GM23338 (cell line): ENCODE results near the gene OSGIN1. TPM values are rescaled to one million over a fixed set of nuclear protein-coding genes. Genes with fewer than 3 reads are reported as not detected.

Experiments used
- ATAC-seq: fragments of 200-7000 bp; cut with Tn5 transposase; 3 replicates; pipeline ENCODE4 v1.9.1; 2020
- DNase-seq: peaks from one replicate; pipeline ENCODE4 v3.0.0-alpha.2; 2015; ENCODE audit warnings: low spot score
- H2AFZ ChIP-seq: fragments of 200-600 bp; sonication (generic); 2 replicates; pipeline ENCODE4 v1.8.0; 2016; ENCODE audit warnings: antibody characterized with exemption, mild to moderate bottlenecking, moderate library complexity
- H3F3A ChIP-seq: fragments of 200-600 bp; sonication (generic); replicated peaks from 2 replicates; pipeline ENCODE4 v1.8.0; 2017; ENCODE audit warnings: antibody characterized with exemption, mixed run types, low read depth
- H3K27ac ChIP-seq: fragments of 200-600 bp; sonication (generic); 2 replicates; pipeline ENCODE4 v1.6.1; 2016; ENCODE audit warnings: low read depth
- H3K27me3 ChIP-seq: fragments of 200-600 bp; sonication (generic); 2 replicates; pipeline ENCODE4 v1.8.0; 2016; ENCODE audit warnings: mild to moderate bottlenecking, mixed run types, moderate library complexity; ENCODE audit not compliant: insufficient read depth
- H3K36me3 ChIP-seq: fragments of 200-600 bp; sonication (generic); 2 replicates; pipeline ENCODE4 v1.8.0; 2016; ENCODE audit warnings: mild to moderate bottlenecking; ENCODE audit not compliant: insufficient read depth
- H3K4me1 ChIP-seq: fragments of 200-600 bp; sonication (generic); 2 replicates; pipeline ENCODE4 v1.8.0; 2016; ENCODE audit warnings: mild to moderate bottlenecking, moderate library complexity; ENCODE audit not compliant: insufficient read depth
- H3K4me2 ChIP-seq: fragments of 200-600 bp; sonication (generic); 2 replicates; pipeline ENCODE4 v1.7.1; 2017; ENCODE audit warnings: mixed run types
- H3K4me3 ChIP-seq: fragments of 200-600 bp; sonication (generic); 2 replicates; pipeline ENCODE4 v1.6.1; 2016; ENCODE audit warnings: mixed run types
- H3K79me2 ChIP-seq: fragments of 200-600 bp; sonication (generic); replicated peaks from 2 replicates; pipeline ENCODE4 v1.8.0; 2017; ENCODE audit warnings: mild to moderate bottlenecking; ENCODE audit not compliant: insufficient read depth
- H3K9me2 ChIP-seq: fragments of 200-600 bp; sonication (generic); 2 replicates; pipeline ENCODE4 v1.8.0; 2017; ENCODE audit not compliant: insufficient read depth
- H4K20me1 ChIP-seq: fragments of 200-600 bp; sonication (generic); replicated peaks from 2 replicates; pipeline ENCODE4 v1.8.0; 2017; ENCODE audit warnings: mild to moderate bottlenecking; ENCODE audit not compliant: insufficient read depth
- H3K27ac Mint-ChIP-seq: 2 replicates; pipeline ENCODE4 v1.8.0; 2020; ENCODE audit warnings: inconsistent platforms, mild to moderate bottlenecking, moderate library complexity, mixed read lengths
- H3K27me3 Mint-ChIP-seq: 3 replicates; pipeline ENCODE4 v1.8.0; 2022; ENCODE audit warnings: low read depth, mild to moderate bottlenecking, moderate library complexity, mixed read lengths, inconsistent platforms; ENCODE audit not compliant: insufficient read depth, poor library complexity
- H3K36me3 Mint-ChIP-seq: 3 replicates; pipeline ENCODE4 v1.8.0; 2021; ENCODE audit warnings: low read depth, mild to moderate bottlenecking, inconsistent platforms, moderate library complexity, mixed read lengths
- H3K4me1 Mint-ChIP-seq: 3 replicates; pipeline ENCODE4 v1.8.0; 2020; ENCODE audit warnings: mild to moderate bottlenecking, inconsistent platforms, mixed read lengths
- H3K4me3 Mint-ChIP-seq: 3 replicates; pipeline ENCODE4 v1.8.0; 2021; ENCODE audit warnings: moderate library complexity, mild to moderate bottlenecking, inconsistent platforms, mixed read lengths
- H3K9me3 Mint-ChIP-seq: 3 replicates; pipeline ENCODE4 v1.8.0; 2020; ENCODE audit warnings: moderate library complexity, mild to moderate bottlenecking, inconsistent platforms, mixed read lengths
- CREB1 ChIP-seq: fragments of 250-450 bp; sonication (Bioruptor Pico); IDR thresholded peaks from 2 replicates; pipeline ENCODE4 v1.5.0; 2020; ENCODE audit warnings: low read depth, mild to moderate bottlenecking, moderate library complexity
- CTCF ChIP-seq, 2 experiments: fragments of 200-600 bp in 1 of 2; sonication (generic) in 1 of 2; conservative IDR thresholded peaks; 2 replicates each; pipeline versions ENCODE4 v1.5.1 to v1.6.1; 2016 to 2017; ENCODE audit warnings: antibody characterized with exemption in 2 of 2, low read depth in 2 of 2, mild to moderate bottlenecking in 2 of 2, moderate library complexity in 1 of 2
- ETS1 ChIP-seq: IDR thresholded peaks from 2 replicates; pipeline ENCODE4 v1.6.1; 2016; ENCODE audit warnings: antibody characterized with exemption
- EZH2 ChIP-seq: fragments of 200-600 bp; sonication (generic); IDR thresholded peaks from one replicate; pipeline ENCODE4 v1.8.0; 2017; ENCODE audit warnings: antibody characterized with exemption, mild to moderate bottlenecking, low read depth; ENCODE audit not compliant: unreplicated experiment
- EZH2phosphoT487 ChIP-seq: fragments of 200-600 bp; sonication (generic); IDR thresholded peaks from one replicate; pipeline ENCODE4 v1.8.1; 2018; ENCODE audit warnings: antibody characterized with exemption; ENCODE audit not compliant: unreplicated experiment
- JUNB ChIP-seq: IDR thresholded peaks from one replicate; pipeline ENCODE4 v1.6.1; 2016; ENCODE audit warnings: antibody characterized with exemption; ENCODE audit not compliant: unreplicated experiment
- NANOG ChIP-seq: IDR thresholded peaks from 2 replicates; pipeline ENCODE4 v1.6.1; 2016; ENCODE audit warnings: antibody characterized with exemption, borderline replicate concordance
- POLR2AphosphoS5 ChIP-seq: IDR thresholded peaks from 2 replicates; pipeline ENCODE4 v1.6.1; 2016; ENCODE audit warnings: antibody characterized with exemption, low read depth
- STAT1 ChIP-seq: IDR thresholded peaks from one replicate; pipeline ENCODE4 v1.6.1; 2016; ENCODE audit warnings: antibody characterized with exemption; ENCODE audit not compliant: unreplicated experiment
- ZNF114 ChIP-seq: fragments of 250-450 bp; sonication (Bioruptor Pico); IDR thresholded peaks from 2 replicates; pipeline ENCODE4 v1.5.0; 2020; ENCODE audit warnings: mild to moderate bottlenecking, moderate library complexity
- ZNF331 ChIP-seq: fragments of 250-450 bp; sonication (Bioruptor Pico); IDR thresholded peaks from 2 replicates; pipeline ENCODE4 v1.5.0; 2020; ENCODE audit warnings: low read depth, mild to moderate bottlenecking, moderate library complexity
- polyA plus RNA-seq: library from polyadenylated mRNA; unstranded; fragments of >200 nt; fragmentation: Nextera tagmentation; extraction: Ambion mirVana; gene quantifications from 2 replicates; pipeline ENCODE4 v1.2.1, GENCODE V29; 2016
- total RNA-seq: library from RNA; depleted of rRNA; stranded (reverse); fragments of >200 nt; shearing (Covaris generic); gene quantifications from 2 replicates; pipeline ENCODE4 v1.2.3, GENCODE V29; 2014
- TF ChIP-seq, protein P1 (sequence below): IDR thresholded peaks from one replicate; pipeline ENCODE4 v1.6.1; 2018; ENCODE audit warnings: antibody characterized with exemption; ENCODE audit not compliant: unreplicated experiment
- TF ChIP-seq, protein P2 (sequence below): fragments of 250-450 bp; sonication (Bioruptor Pico); IDR thresholded peaks from 2 replicates; pipeline ENCODE4 v1.5.0; 2020; ENCODE audit warnings: mild to moderate bottlenecking, moderate library complexity

The OSGIN1 gene
- total and polyA plus RNA-seq, 2 experiments from 2014 or later, result 0.32 to 1.6 TPM

GRCh38 chr16:83960521-83961249 lies 7.6 kb downstream of the OSGIN1 start:
- H3K79me2 ChIP-seq, result no peaks in the 10 kb centered on the region
- Mint-ChIP-seq H3K4me3 (no peak overlapping the region), H3K27ac (no peak overlapping the region), H3K36me3 (no peaks in the 10 kb centered on the region), H3K9me3 (no peaks in the 10 kb centered on the region), H3K27me3 (peaks cover 2% of the 10 kb centered on the region), H3K4me1 (no peaks in the 10 kb centered on the region)
- H3K4me2 ChIP-seq, result no peak overlapping the region
- H3K36me3 ChIP-seq, result no peaks in the 10 kb centered on the region
- TF ChIP-seq POLR2AphosphoS5, result no peak
- no peak for TF ChIP-seq JUNB
- TF ChIP-seq CREB1 (CRISPR knock-in tag), result no peak
- no peak for TF ChIP-seq NANOG
- TF ChIP-seq, protein P1, sequence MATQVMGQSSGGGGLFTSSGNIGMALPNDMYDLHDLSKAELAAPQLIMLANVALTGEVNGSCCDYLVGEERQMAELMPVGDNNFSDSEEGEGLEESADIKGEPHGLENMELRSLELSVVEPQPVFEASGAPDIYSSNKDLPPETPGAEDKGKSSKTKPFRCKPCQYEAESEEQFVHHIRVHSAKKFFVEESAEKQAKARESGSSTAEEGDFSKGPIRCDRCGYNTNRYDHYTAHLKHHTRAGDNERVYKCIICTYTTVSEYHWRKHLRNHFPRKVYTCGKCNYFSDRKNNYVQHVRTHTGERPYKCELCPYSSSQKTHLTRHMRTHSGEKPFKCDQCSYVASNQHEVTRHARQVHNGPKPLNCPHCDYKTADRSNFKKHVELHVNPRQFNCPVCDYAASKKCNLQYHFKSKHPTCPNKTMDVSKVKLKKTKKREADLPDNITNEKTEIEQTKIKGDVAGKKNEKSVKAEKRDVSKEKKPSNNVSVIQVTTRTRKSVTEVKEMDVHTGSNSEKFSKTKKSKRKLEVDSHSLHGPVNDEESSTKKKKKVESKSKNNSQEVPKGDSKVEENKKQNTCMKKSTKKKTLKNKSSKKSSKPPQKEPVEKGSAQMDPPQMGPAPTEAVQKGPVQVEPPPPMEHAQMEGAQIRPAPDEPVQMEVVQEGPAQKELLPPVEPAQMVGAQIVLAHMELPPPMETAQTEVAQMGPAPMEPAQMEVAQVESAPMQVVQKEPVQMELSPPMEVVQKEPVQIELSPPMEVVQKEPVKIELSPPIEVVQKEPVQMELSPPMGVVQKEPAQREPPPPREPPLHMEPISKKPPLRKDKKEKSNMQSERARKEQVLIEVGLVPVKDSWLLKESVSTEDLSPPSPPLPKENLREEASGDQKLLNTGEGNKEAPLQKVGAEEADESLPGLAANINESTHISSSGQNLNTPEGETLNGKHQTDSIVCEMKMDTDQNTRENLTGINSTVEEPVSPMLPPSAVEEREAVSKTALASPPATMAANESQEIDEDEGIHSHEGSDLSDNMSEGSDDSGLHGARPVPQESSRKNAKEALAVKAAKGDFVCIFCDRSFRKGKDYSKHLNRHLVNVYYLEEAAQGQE, result no peak
- TF ChIP-seq STAT1, result no peak
- TF ChIP-seq, protein P2, sequence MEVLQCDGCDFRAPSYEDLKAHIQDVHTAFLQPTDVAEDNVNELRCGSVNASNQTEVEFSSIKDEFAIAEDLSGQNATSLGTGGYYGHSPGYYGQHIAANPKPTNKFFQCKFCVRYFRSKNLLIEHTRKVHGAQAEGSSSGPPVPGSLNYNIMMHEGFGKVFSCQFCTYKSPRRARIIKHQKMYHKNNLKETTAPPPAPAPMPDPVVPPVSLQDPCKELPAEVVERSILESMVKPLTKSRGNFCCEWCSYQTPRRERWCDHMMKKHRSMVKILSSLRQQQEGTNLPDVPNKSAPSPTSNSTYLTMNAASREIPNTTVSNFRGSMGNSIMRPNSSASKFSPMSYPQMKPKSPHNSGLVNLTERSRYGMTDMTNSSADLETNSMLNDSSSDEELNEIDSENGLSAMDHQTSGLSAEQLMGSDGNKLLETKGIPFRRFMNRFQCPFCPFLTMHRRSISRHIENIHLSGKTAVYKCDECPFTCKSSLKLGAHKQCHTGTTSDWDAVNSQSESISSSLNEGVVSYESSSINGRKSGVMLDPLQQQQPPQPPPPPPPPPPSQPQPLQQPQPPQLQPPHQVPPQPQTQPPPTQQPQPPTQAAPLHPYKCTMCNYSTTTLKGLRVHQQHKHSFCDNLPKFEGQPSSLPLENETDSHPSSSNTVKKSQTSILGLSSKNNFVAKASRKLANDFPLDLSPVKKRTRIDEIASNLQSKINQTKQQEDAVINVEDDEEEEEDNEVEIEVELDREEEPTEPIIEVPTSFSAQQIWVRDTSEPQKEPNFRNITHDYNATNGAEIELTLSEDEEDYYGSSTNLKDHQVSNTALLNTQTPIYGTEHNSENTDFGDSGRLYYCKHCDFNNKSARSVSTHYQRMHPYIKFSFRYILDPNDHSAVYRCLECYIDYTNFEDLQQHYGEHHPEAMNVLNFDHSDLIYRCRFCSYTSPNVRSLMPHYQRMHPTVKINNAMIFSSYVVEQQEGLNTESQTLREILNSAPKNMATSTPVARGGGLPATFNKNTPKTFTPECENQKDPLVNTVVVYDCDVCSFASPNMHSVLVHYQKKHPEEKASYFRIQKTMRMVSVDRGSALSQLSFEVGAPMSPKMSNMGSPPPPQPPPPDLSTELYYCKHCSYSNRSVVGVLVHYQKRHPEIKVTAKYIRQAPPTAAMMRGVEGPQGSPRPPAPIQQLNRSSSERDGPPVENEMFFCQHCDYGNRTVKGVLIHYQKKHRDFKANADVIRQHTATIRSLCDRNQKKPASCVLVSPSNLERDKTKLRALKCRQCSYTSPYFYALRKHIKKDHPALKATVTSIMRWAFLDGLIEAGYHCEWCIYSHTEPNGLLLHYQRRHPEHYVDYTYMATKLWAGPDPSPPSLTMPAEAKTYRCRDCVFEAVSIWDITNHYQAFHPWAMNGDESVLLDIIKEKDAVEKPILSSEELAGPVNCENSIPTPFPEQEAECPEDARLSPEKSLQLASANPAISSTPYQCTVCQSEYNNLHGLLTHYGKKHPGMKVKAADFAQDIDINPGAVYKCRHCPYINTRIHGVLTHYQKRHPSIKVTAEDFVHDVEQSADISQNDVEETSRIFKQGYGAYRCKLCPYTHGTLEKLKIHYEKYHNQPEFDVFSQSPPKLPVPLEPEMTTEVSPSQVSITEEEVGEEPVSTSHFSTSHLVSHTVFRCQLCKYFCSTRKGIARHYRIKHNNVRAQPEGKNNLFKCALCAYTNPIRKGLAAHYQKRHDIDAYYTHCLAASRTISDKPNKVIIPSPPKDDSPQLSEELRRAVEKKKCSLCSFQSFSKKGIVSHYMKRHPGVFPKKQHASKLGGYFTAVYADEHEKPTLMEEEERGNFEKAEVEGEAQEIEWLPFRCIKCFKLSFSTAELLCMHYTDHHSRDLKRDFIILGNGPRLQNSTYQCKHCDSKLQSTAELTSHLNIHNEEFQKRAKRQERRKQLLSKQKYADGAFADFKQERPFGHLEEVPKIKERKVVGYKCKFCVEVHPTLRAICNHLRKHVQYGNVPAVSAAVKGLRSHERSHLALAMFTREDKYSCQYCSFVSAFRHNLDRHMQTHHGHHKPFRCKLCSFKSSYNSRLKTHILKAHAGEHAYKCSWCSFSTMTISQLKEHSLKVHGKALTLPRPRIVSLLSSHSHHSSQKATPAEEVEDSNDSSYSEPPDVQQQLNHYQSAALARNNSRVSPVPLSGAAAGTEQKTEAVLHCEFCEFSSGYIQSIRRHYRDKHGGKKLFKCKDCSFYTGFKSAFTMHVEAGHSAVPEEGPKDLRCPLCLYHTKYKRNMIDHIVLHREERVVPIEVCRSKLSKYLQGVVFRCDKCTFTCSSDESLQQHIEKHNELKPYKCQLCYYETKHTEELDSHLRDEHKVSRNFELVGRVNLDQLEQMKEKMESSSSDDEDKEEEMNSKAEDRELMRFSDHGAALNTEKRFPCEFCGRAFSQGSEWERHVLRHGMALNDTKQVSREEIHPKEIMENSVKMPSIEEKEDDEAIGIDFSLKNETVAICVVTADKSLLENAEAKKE, result no peak
- no peak for TF ChIP-seq ZNF331 (CRISPR knock-in tag)
- no peak for TF ChIP-seq ETS1
- TF ChIP-seq EZH2phosphoT487, result no peak
- no peak for TF ChIP-seq CTCF (conservative IDR thresholded peaks at IDR 0.05; ENCODE audit: low read depth in 2 of 2)
- no peak for TF ChIP-seq EZH2
- no peak for TF ChIP-seq ZNF114 (CRISPR knock-in tag)
- no peaks in the 10 kb centered on the region for H3K27me3 ChIP-seq
- no peaks in the 10 kb centered on the region for H3K9me2 ChIP-seq
- no peaks in the 10 kb centered on the region for H4K20me1 ChIP-seq
- DNase-seq, result no peak
- H3K4me3 ChIP-seq, result no peak overlapping the region
- no peak overlapping the region for H2AFZ ChIP-seq
- ATAC-seq, result no peak
- no peak overlapping the region for H3K27ac ChIP-seq
- no peaks in the 10 kb centered on the region for H3F3A ChIP-seq
- H3K4me1 ChIP-seq, result no peaks in the 10 kb centered on the region
